HG03342 (cell line): ENCODE data around the gene CMTR1.
A peak's percentile ranks its signal among the peaks of the same experiment; 100 is the strongest.
"Not testable (repeated sequence)": the region's sequence is repeated elsewhere in the genome, so short reads cannot be mapped to it uniquely, and the experiment has no call there.

Source experiments
- ATAC-seq: cut with Tn5 transposase; IDR thresholded peaks from one replicate; pipeline ENCODE4 v1.9.1; 2021; ENCODE audit warnings: mild to moderate bottlenecking, moderate library complexity; ENCODE audit not compliant: unreplicated experiment

The CMTR1 gene, protein sequence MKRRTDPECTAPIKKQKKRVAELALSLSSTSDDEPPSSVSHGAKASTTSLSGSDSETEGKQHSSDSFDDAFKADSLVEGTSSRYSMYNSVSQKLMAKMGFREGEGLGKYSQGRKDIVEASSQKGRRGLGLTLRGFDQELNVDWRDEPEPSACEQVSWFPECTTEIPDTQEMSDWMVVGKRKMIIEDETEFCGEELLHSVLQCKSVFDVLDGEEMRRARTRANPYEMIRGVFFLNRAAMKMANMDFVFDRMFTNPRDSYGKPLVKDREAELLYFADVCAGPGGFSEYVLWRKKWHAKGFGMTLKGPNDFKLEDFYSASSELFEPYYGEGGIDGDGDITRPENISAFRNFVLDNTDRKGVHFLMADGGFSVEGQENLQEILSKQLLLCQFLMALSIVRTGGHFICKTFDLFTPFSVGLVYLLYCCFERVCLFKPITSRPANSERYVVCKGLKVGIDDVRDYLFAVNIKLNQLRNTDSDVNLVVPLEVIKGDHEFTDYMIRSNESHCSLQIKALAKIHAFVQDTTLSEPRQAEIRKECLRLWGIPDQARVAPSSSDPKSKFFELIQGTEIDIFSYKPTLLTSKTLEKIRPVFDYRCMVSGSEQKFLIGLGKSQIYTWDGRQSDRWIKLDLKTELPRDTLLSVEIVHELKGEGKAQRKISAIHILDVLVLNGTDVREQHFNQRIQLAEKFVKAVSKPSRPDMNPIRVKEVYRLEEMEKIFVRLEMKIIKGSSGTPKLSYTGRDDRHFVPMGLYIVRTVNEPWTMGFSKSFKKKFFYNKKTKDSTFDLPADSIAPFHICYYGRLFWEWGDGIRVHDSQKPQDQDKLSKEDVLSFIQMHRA

GRCh38 chr6:37432916-37433656, at the start of gene CMTR1:
Gene CMTR1, plus strand, starts transcription at chr6:37433221. Its CDS starts 2,409 bp downstream, at chr6:37435630.
- peak; percentile 80 for ATAC-seq

DNA sequence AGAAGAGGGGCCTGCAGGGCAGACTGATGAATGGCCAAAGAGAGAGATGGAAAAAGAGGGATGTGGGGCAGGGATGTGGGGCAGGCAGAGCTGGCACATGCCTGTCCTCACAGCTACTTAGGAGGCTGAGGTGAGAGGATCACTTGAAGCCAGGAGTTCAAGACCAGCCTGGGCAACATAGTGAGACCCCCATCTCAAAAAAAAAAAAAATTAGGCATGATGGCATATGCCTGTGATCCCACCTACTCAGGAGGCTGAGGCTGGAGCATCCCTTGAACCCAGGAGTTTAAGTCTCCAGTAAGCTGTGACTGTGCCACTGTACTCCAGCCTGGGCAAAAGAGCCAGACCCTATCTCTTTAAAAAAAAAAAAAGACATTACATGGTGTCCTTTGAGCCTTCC, 44.4 kb upstream of the CMTR1 start:
- ATAC-seq: no peak

DNA sequence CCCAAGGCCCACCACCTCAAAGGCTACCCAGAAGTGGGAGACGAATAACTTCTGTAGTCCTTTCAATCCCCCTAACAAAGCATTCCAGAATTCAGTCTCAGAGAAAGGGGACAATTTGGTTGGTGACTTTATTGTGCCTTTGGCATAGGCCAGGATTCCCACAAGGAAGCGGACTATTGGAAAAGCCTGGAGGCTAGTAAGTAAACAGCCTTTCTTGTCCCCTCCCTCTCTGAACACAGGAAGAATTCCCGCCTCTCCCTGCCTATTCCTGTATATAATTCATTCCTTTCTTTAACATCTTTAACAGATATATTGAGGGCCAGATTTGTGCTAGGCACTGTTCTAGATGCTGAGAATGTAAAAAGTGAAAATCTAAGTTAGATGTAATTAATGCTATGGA, 43.2 kb upstream of the CMTR1 start:
- ATAC-seq: no peak

DNA sequence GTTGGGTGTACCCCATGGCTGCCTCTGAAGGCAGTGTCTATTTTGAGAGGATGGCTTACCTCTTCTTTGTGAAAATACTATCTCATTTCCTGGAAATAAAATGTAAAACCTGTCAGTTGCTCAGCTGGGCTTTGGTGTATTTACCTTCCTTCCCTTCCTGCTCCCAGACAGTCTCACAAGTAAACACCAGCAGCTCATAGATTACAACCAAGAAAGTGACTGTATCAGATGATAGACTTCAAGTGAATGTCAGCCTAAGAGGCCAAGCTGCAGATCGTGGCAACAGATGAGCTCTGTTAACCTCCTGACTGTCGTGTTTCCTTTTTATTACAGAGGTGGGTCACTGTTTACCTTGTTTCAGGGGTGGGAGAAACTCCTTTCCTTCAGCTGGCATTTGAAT, 41.9 kb upstream of the CMTR1 start:
- no peak for ATAC-seq

GRCh38 chr6:37392821-37393220, 40.2 kb upstream of the CMTR1 start:
- ATAC-seq: no peak

- ATAC-seq: no peak
Observed at GRCh38 chr6:37393381-37393929, 39.6 kb upstream of the CMTR1 start.

DNA sequence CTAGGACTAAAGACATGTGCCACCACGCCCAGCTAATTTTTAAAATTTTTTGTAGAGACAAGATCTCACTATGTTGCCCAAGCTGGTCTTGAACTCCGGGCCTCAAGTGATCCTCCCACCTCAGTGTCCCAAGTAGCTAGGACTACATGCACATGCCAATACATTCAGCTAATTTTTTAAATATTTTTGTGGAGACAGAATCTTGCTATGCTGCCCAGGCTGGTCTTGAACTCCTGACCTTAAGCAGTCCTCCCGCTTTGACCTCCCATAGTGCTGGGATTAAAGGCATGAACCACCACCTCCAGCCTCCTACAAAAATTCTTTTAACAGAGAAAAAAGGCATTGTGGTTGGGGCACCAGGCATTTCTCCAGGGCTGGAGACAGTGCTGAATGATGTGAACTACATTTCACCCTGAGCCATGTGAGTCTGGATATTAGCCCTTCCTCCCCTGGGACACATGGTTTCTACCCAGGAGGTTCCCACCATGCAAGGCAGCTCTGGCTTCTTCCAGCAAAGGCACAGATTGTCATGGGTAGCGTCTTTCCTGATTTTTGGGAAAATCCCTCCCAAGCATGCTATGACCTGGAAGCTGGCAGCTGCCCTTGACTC, 36.3 kb upstream of the CMTR1 start:
- ATAC-seq: no peak

DNA sequence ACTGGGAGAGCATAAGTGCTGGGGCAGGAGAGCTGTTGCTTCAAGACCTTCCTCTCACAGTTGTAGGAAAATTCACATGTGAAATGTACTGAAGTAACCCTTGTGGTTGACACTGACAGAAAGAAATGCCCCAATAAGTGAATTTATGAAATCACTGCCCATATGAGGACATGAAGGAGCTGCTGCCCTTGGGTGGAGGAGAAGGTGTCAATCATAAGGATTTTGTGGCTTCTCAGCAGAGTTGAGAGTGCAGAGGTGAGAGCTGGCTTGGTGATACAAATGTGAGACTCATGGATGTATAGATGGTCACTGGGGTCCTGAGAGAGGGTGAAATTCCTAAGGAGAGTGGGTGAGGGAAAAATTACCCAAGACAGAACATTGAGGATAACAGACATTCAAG, 33.9 kb upstream of the CMTR1 start:
- ATAC-seq: no peak

DNA sequence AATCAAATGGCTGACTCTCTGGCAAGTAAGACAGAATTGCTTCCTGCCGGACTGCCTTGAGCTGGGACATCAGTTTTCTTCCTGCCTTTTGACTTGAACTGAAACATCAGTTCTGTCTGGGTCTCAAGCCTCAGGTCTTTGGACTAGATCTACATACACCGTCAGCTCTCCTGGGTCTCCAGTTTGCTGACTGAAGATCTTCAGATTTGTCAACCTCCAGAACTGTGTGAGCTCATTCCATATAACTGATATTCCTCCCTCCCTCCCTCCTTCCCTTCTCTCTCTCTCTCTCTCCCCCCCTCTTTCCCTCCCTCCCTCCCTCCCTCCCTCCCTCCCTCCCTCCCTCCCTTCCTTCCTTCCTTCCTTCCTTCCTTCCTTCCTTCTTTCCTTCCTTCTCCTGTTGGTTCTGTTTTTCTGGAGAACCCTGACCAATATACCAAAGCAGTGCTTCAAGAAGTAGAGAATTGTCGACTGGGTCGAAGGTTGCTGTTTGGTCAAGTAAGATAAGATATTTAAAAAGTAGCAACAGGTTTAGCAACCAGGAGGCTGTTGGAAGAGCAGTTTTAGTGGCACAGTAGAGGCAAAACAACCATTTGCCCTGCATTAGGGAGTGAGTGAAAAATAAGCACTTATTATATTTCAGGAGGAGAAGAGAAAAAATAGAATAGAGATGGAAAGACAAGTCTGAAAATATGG, 33.1 kb upstream of the CMTR1 start:
- ATAC-seq: no peak

DNA sequence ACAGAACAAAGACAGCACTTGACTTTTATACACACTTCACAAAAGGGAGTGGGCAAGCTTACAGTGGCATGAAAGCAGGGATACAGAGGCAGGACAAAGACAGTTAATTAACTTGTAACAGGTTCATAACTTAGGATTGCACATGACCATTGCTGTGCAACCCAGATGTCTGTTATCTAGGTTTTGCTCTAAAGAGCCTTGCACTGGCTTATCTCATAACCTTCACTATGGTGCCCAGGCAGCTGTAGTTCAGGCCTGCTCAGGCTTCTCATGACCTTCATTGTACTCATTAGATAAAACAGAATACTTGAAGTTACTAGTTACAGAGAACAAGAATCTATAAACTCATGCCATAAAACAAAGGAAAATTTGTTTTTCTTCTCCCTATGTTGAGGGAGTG, 31.4 kb upstream of the CMTR1 start:
- ATAC-seq: not testable (repeated sequence)

- ATAC-seq: no peak
Observed at GRCh38 chr6:37406726-37407341, 26.2 kb upstream of the CMTR1 start.

DNA sequence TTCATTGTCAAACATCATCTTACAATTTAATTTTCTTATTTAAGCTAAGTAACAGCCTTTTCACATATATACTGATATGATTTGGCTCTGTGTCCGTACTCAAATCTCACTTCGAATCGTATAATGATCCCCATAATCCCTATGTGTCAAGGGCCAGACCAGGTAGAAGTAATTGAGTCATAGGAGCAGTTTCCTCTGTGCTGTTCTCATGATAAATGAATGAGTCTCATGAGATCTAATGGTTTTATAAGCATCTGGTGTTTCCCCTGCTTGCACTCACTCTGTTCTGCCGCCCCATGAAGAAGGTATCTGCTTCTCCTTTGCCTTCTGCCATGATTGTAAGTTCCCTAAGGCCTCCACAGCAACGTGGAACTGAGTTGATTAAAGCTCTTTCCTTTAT, 25.1 kb upstream of the CMTR1 start:
- ATAC-seq: no peak

GRCh38 chr6:37409501-37409900, 23.5 kb upstream of the CMTR1 start:
- ATAC-seq: no peak

DNA sequence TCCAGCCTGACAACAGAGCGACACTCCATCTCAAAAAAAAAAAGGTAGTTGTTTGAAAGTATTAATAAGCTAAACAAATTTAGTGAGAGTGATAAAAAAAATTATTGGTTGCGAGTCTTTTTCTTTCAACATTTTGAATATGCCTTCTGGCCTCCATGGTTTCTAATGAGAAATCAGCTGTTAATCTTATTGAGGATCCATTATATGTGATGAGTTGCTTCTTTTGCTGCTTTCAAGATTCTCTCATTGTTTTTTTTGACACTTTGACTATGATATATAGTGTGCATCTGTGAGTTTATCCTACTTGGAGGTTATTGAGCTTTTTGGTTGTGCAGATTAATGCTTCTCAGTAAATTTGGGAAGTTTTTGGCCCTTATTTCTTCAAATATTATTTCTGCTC, 15.6 kb upstream of the CMTR1 start:
- no peak for ATAC-seq

DNA sequence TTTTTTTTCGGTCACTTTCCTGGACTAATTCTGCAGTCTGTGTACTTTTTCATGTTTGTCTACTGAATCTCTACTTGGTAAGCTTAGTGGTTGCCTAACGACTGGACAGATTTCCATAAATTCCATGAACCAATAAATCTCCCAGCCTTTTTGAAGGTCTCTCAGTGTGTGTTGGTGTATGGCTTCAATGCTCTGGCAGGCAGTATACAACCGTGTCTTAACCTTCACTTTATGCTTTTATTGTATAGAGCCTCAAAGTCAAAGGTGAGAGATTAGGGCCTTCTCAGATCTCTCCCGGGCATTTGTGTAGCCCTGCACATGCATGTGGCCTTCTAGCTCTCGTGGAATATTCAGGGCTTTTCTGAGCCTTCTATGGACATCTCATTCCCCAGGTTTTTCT, 14.3 kb upstream of the CMTR1 start:
- ATAC-seq: no peak

- ATAC-seq: no peak
Observed at GRCh38 chr6:37426058-37426944, 6.7 kb upstream of the CMTR1 start.

GRCh38 chr6:37426945-37427510, 6.0 kb upstream of the CMTR1 start:
- ATAC-seq: no peak

- ATAC-seq: no peak
Observed at GRCh38 chr6:37429352-37429750, 3.7 kb upstream of the CMTR1 start.

GRCh38 chr6:37432590-37432915, 468 bp upstream of the CMTR1 start:
- ATAC-seq: no peak
